Measurements from ENCODE around the gene DDN.

DNA sequence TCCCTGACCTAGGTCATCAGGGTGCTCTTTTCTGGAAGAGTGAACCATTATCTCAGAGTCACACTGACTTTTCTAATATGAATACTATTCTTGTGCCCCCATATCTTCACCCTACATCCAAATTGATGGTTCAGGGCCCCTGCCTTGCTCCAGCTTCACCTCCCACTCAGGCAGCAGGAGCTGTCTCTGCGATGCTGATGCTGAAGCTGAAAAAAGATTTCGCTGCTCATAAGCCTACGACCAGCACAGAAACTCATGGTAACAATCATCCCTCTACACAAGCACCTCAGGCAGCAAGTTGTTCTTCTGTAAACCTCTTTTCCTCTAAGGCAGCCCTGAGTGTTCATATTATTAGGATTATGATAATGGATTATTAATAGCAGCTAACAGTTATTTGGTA lies 45.1 kb downstream of the DDN start:
- TF ChIP-seq CREB1 (IDR thresholded peaks at IDR 0.05) = no peak
- TF ChIP-seq CREB1 (CRISPR knock-in tag; IDR thresholded peaks at IDR 0.05) = no peak
- TF ChIP-seq, protein P1, sequence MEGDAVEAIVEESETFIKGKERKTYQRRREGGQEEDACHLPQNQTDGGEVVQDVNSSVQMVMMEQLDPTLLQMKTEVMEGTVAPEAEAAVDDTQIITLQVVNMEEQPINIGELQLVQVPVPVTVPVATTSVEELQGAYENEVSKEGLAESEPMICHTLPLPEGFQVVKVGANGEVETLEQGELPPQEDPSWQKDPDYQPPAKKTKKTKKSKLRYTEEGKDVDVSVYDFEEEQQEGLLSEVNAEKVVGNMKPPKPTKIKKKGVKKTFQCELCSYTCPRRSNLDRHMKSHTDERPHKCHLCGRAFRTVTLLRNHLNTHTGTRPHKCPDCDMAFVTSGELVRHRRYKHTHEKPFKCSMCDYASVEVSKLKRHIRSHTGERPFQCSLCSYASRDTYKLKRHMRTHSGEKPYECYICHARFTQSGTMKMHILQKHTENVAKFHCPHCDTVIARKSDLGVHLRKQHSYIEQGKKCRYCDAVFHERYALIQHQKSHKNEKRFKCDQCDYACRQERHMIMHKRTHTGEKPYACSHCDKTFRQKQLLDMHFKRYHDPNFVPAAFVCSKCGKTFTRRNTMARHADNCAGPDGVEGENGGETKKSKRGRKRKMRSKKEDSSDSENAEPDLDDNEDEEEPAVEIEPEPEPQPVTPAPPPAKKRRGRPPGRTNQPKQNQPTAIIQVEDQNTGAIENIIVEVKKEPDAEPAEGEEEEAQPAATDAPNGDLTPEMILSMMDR (IDR thresholded peaks at IDR 0.05 in 2 of 3, conservative IDR thresholded peaks at IDR 0.05 in 1 of 3; ENCODE audit: insufficient read depth in 2 of 3, low read depth in 1 of 3, low read length in 3 of 3) = no peak
- TF ChIP-seq ZNF133 (CRISPR knock-in tag; IDR thresholded peaks at IDR 0.05) = no peak
- TF ChIP-seq HMG20A (CRISPR knock-in tag; conservative IDR thresholded peaks at IDR 0.05) = no peak
- TF ChIP-seq ELF4 (CRISPR knock-in tag; IDR thresholded peaks at IDR 0.05) = no peak
- TF ChIP-seq RBM39 (optimal IDR thresholded peaks at IDR 0.05; ENCODE audit: low read depth, low read length) = no peak
- TF ChIP-seq TEAD2 (tag; IDR thresholded peaks at IDR 0.05) = no peak
- TF ChIP-seq ELF1 (tag; IDR thresholded peaks at IDR 0.05) = no peak
- TF ChIP-seq KDM1A (IDR thresholded peaks at IDR 0.05) = no peak
- no peak for TF ChIP-seq POLR2G (IDR thresholded peaks at IDR 0.05; ENCODE audit: low read depth, low read length)
- TF ChIP-seq CHCHD3 (CRISPR knock-in tag; IDR thresholded peaks at IDR 0.05) = no peak
- TF ChIP-seq, protein P2, sequence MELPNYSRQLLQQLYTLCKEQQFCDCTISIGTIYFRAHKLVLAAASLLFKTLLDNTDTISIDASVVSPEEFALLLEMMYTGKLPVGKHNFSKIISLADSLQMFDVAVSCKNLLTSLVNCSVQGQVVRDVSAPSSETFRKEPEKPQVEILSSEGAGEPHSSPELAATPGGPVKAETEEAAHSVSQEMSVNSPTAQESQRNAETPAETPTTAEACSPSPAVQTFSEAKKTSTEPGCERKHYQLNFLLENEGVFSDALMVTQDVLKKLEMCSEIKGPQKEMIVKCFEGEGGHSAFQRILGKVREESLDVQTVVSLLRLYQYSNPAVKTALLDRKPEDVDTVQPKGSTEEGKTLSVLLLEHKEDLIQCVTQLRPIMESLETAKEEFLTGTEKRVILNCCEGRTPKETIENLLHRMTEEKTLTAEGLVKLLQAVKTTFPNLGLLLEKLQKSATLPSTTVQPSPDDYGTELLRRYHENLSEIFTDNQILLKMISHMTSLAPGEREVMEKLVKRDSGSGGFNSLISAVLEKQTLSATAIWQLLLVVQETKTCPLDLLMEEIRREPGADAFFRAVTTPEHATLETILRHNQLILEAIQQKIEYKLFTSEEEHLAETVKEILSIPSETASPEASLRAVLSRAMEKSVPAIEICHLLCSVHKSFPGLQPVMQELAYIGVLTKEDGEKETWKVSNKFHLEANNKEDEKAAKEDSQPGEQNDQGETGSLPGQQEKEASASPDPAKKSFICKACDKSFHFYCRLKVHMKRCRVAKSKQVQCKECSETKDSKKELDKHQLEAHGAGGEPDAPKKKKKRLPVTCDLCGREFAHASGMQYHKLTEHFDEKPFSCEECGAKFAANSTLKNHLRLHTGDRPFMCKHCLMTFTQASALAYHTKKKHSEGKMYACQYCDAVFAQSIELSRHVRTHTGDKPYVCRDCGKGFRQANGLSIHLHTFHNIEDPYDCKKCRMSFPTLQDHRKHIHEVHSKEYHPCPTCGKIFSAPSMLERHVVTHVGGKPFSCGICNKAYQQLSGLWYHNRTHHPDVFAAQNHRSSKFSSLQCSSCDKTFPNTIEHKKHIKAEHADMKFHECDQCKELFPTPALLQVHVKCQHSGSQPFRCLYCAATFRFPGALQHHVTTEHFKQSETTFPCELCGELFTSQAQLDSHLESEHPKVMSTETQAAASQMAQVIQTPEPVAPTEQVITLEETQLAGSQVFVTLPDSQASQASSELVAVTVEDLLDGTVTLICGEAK (IDR thresholded peaks at IDR 0.05) = no peak
- TF ChIP-seq, protein P2 (CRISPR knock-in tag; IDR thresholded peaks at IDR 0.05) = no peak
- no peak for TF ChIP-seq OTX1 (CRISPR knock-in tag; IDR thresholded peaks at IDR 0.05)
- no peak for TF ChIP-seq FOXJ2 (tag; IDR thresholded peaks at IDR 0.05)

Measured in K562 (cell line).